HCT116 (cell line): ENCODE measurements around the gene MAPK8IP3. TPM values are rescaled to one million over a fixed set of nuclear protein-coding genes. Genes with fewer than 3 reads are reported as not detected.

Experiments
- ATAC-seq: fragments of 200-7000 bp; cut with Tn5 transposase; 2 replicates; pipeline ENCODE4 v1.9.1; 2020; ENCODE audit warnings: mild to moderate bottlenecking, moderate library complexity
- BruUV-seq: library from RNA; stranded (reverse); fragments of 400-500 nt; replicated peaks from 2 replicates; lab custom pipeline; 2021; lab: Mats Ljungman, UMichigan
- CTCF ChIA-PET: fragments of 300-600 bp; sonication (Branson Sonifier 250); formaldehyde crosslinking; loops from one replicate; lab custom pipeline; 2021; ENCODE audit warnings: antibody characterized with exemption; lab: Charles Lee
- POLR2A ChIA-PET: fragments of 300-600, 350-600 bp; sonication (Branson Sonifier 250); formaldehyde crosslinking; loops from one replicate; lab custom pipeline; 2021; ENCODE audit warnings: antibody characterized with exemption; lab: Charles Lee
- RAD21 ChIA-PET, 2 experiments: fragments of 300-600 bp; sonication (Branson Sonifier 250); formaldehyde crosslinking; loops; one replicate each; lab custom pipeline; 2023; ENCODE audit warnings: low total read pairs in 2 of 2; ENCODE audit not compliant: uncharacterized antibody in 2 of 2, unreplicated experiment in 2 of 2, low non-redundant PET in 1 of 2; lab: Charles Lee
- DNase-seq: peaks from one replicate; pipeline ENCODE4 v3.0.0-alpha.2; 2010; ENCODE audit warnings: low read depth, low spot score
- H2AFZ ChIP-seq: fragments of 200-600 bp; shearing (Covaris generic), sonication (generic); 2 replicates; pipeline ENCODE4 v1.6.1; 2017; ENCODE audit warnings: low read depth, mixed run types, mixed read lengths, antibody characterized with exemption, low read length; ENCODE audit not compliant: poor library complexity, severe bottlenecking
- H3K27ac ChIP-seq: 2 replicates; pipeline ENCODE4 v1.5.1; 2012; ENCODE audit warnings: low read depth, low read length
- H3K27me3 ChIP-seq: fragments of 200-600 bp; sonication (generic); 2 replicates; pipeline ENCODE4 v1.6.1; 2016; ENCODE audit warnings: mixed run types, low read length, mixed read lengths; ENCODE audit not compliant: insufficient read depth
- H3K36me3 ChIP-seq, 2 experiments: fragments of 200-500 bp in 1 of 2; fragments of 200-600 bp in 1 of 2; sonication (Bioruptor generic) in 1 of 2; sonication (generic) in 1 of 2; 2 replicates each; pipeline versions ENCODE4 v1.5.1 to v1.6.1; 2014 to 2016; ENCODE audit warnings: low read length in 2 of 2, inconsistent platforms in 1 of 2, mixed read lengths in 1 of 2, mixed run types in 1 of 2; ENCODE audit not compliant: insufficient read depth in 2 of 2, control insufficient read depth in 1 of 2
- H3K4me1 ChIP-seq, 2 experiments: fragments of 200-600 bp in 1 of 2; sonication (generic) in 1 of 2; 2 replicates each; pipeline versions ENCODE4 v1.5.1 to v1.6.1; 2012 to 2017; ENCODE audit warnings: low read length in 2 of 2, inconsistent platforms in 1 of 2, mild to moderate bottlenecking in 1 of 2, mixed read lengths in 1 of 2, mixed run types in 1 of 2, moderate library complexity in 1 of 2; ENCODE audit not compliant: insufficient read depth in 2 of 2, control insufficient read depth in 1 of 2
- H3K4me2 ChIP-seq: fragments of 200-600 bp; sonication (generic); 2 replicates; pipeline ENCODE4 v1.6.1; 2017; ENCODE audit warnings: mixed run types, low read length, mixed read lengths
- H3K4me3 ChIP-seq, 2 experiments: fragments of 200-600 bp in 1 of 2; sonication (generic) in 1 of 2; replicated peaks in 1 of 2; 2 replicates each; pipeline ENCODE4 v1.5.1; 2011 to 2016; ENCODE audit warnings: low read length in 2 of 2, control low read depth in 1 of 2, low read depth in 1 of 2, mild to moderate bottlenecking in 1 of 2, mixed read lengths in 1 of 2, mixed run types in 1 of 2
- H3K79me2 ChIP-seq: fragments of 200-600 bp; sonication (generic); 2 replicates; pipeline ENCODE4 v1.6.1; 2017; ENCODE audit warnings: mild to moderate bottlenecking, mixed run types, low read length, moderate library complexity, mixed read lengths; ENCODE audit not compliant: insufficient read depth
- H3K9ac ChIP-seq: fragments of 200-600 bp; sonication (generic); 2 replicates; pipeline ENCODE4 v1.6.1; 2016; ENCODE audit warnings: low read length, mixed read lengths
- H3K9me2 ChIP-seq: fragments of 200-600 bp; sonication (generic), shearing (Covaris generic); 2 replicates; pipeline ENCODE4 v1.6.1; 2017; ENCODE audit warnings: mixed run types, mild to moderate bottlenecking, moderate library complexity; ENCODE audit not compliant: insufficient read depth
- H3K9me3 ChIP-seq, 2 experiments: fragments of 200-500 bp in 1 of 2; fragments of 200-600 bp in 1 of 2; sonication (Bioruptor generic) in 1 of 2; sonication (generic) in 1 of 2; 2 replicates each; pipeline ENCODE4 v1.6.1; 2014 to 2017; ENCODE audit warnings: low read length in 2 of 2, mixed read lengths in 2 of 2, inconsistent platforms in 1 of 2, low read depth in 1 of 2, mild to moderate bottlenecking in 1 of 2, mixed run types in 1 of 2, moderate library complexity in 1 of 2; ENCODE audit not compliant: control insufficient read depth in 1 of 2, insufficient read depth in 1 of 2
- H4K20me1 ChIP-seq: fragments of 200-600 bp; sonication (generic), shearing (Covaris generic); 2 replicates; pipeline ENCODE4 v1.6.1; 2017; ENCODE audit warnings: mixed run types, mild to moderate bottlenecking, moderate library complexity; ENCODE audit not compliant: insufficient read depth
- CBX3 ChIP-seq: IDR thresholded peaks from 2 replicates; pipeline ENCODE4 v1.6.1; 2012; ENCODE audit warnings: low read depth
- EGR1 ChIP-seq: IDR thresholded peaks from 2 replicates; pipeline ENCODE4 v1.6.1; 2012; ENCODE audit warnings: low read depth
- EZH2 ChIP-seq: fragments of 200-600 bp; sonication (generic); IDR thresholded peaks from 2 replicates; pipeline ENCODE4 v1.6.1; 2017; ENCODE audit warnings: antibody characterized with exemption, mixed run types
- MAX ChIP-seq: IDR thresholded peaks from 2 replicates; pipeline ENCODE4 v1.6.1; 2012
- POLR2AphosphoS5 ChIP-seq: IDR thresholded peaks from 2 replicates; pipeline ENCODE4 v1.6.1; 2011; ENCODE audit warnings: mild to moderate bottlenecking, low read depth, low read length, moderate library complexity
- REST ChIP-seq: IDR thresholded peaks from 2 replicates; pipeline ENCODE4 v1.6.1; 2012; ENCODE audit warnings: low read depth
- SIN3A ChIP-seq: IDR thresholded peaks from 2 replicates; pipeline ENCODE4 v1.6.1; 2012; ENCODE audit warnings: low read depth
- SP1 ChIP-seq: IDR thresholded peaks from 2 replicates; pipeline ENCODE4 v1.6.1; 2012; ENCODE audit warnings: low read depth
- YY1 ChIP-seq: IDR thresholded peaks from 2 replicates; pipeline ENCODE4 v1.6.1; 2011; ENCODE audit warnings: low read length, low read depth, moderate library complexity, mild to moderate bottlenecking; ENCODE audit not compliant: insufficient replicate concordance; ENCODE audit errors: extremely low read depth
- ZNF274 ChIP-seq: fragments of 200-500 bp; sonication (Bioruptor generic); IDR thresholded peaks from 2 replicates; pipeline ENCODE4 v1.6.1; 2014; ENCODE audit warnings: mild to moderate bottlenecking, low read depth, low read length, inconsistent platforms
- intact Hi-C: fragments of 100-400 bp; cut with micrococcal nuclease; formaldehyde crosslinking; loops from 2 replicates; pipeline ENCODE4 v1.10.0; 2022
- total RNA-seq: library from RNA; stranded (reverse); gene quantifications from one replicate; pipeline ENCODE4 v1.2.1, GENCODE V29; 2021; ENCODE audit not compliant: unreplicated experiment

Gene MAPK8IP3
- total RNA-seq, 1 experiment from 2014 or later, result 75.3 TPM

GRCh38 chr16:1758923-1759322 lies 52.9 kb downstream of the MAPK8IP3 start:
- TF ChIP-seq CBX3, result no peak
- no peak for TF ChIP-seq EGR1
- TF ChIP-seq SP1, result no peak
- TF ChIP-seq ZNF274, result no peak
- no peak for TF ChIP-seq SIN3A
- no peak for TF ChIP-seq POLR2AphosphoS5
- no peak for TF ChIP-seq EZH2
- TF ChIP-seq YY1, result no peak
- TF ChIP-seq MAX, result no peak
- TF ChIP-seq REST, result no peak
- H3K4me2 ChIP-seq, result no peak overlapping the region
- peaks cover 8 to 12% of the 10 kb centered on the region in 2 experiments; a peak in 3 of 4 replicates for H3K4me1 ChIP-seq
- DNase-seq (no peak), ATAC-seq (no peak)
- intact Hi-C loops, result no loop called here
- no peaks in the 10 kb centered on the region for H3K27me3 ChIP-seq
- H3K27ac ChIP-seq, result no peak overlapping the region
- BruUV-seq, result no TSS peak
- H4K20me1 ChIP-seq, result no peaks in the 10 kb centered on the region
- ChIA-PET POLR2A (no interaction called here), RAD21 (no interaction called here), CTCF (no interaction called here)
- H3K36me3 ChIP-seq, result peaks cover 0 to 6% of the 10 kb centered on the region in 2 experiments; a peak in 1 of 4 replicates
- no peaks in the 10 kb centered on the region for H3K9me3 ChIP-seq
- H3K79me2 ChIP-seq, result no peaks in the 10 kb centered on the region
- H3K9me2 ChIP-seq, result no peaks in the 10 kb centered on the region
- no peak overlapping the region for H2AFZ ChIP-seq
- no peak overlapping the region for H3K9ac ChIP-seq
- no peak overlapping the region for H3K4me3 ChIP-seq
